HG02642 (cell line): ENCODE data around the gene PPT2.
"Not testable (repeated sequence)": the region's sequence is repeated elsewhere in the genome, so short reads cannot be mapped to it uniquely, and the experiment has no call there.

ENCODE experiments used
- ATAC-seq: cut with Tn5 transposase; IDR thresholded peaks from one replicate; pipeline ENCODE4 v1.9.1; 2021; ENCODE audit warnings: mild to moderate bottlenecking; ENCODE audit not compliant: unreplicated experiment, poor library complexity

PPT2 gene

DNA sequence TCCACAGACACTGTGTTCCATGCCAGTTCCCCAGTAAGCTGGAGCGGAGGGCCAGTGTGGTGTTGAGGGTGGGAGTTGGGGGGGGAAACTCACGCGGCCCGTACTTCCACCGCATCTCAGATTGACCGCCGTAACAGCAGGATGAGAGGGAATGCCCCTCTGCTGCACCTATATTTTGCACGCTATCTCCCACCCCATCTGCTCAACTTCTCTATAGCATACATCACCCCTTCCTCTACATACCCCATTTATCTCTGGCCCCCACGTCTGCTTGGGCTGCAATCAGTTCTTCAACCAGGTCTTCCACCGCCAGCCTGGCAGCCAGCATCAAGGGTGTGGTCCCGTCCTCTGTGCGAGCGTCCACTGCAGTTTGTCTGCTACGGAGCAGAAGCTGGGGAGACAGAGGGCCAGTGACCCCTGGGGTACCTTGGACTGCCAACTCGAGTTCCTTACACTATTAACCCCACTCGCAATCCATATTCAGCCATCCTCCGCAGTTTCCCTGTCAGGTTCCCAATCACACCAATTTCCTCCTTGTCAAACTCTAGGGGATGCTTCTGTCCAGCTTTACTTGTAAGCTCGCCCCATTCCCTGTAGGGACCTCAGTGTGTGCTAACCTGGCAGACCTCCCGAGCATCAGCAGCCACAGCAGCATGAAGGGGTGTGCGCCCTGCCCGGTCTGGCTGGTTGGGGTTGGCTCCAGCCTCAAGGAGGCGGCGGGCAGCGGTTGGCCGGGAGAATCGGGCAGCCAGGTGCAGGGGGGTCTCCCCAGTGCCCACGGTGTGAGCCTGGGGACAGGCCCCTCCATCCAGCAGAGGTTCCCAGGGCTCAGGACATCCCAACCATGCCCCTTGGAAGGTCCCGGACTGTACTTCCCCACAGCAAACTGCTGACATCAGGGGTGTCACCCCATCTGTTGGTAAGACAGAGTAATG, 43.0 kb downstream of the PPT2 start:
- no peak for ATAC-seq

DNA sequence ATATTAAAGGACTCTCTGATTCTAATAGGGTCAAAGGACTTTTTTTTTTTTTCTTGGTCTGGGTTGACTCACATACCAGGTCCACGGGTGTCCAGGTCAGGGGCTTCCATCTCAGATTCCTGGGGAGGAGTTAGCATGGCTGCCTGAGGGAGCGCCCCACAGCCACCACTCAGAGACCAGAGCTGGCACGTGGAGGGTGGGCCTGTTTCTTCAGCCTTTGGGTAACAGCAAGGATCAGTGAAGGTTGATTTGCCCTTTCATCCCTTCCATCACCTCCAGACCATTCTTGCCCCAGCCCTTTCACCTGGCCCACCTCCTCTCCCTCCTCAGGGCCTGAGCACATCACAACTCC, 44.4 kb downstream of the PPT2 start:
- ATAC-seq, result no peak

DNA sequence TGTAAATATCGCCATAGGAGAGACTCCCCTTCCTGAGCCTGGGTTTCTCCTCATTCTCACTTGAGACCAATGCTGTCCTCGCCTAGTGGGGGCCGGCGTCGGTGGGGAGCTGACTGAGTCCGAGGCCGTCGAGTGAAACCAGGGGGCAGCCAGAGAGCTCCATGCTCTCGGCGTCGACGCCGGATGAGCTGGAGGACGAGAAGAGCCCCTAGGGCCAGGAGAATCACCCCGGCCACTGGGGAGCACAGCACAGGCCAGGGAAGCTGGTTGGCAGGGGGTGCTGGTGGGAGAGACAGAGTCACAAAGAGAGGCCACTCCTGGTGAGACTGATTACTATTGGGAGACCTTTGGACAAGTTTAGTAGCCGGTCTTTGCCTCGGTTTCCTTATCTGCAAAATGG, 44.9 kb downstream of the PPT2 start:
- ATAC-seq, result no peak

DNA sequence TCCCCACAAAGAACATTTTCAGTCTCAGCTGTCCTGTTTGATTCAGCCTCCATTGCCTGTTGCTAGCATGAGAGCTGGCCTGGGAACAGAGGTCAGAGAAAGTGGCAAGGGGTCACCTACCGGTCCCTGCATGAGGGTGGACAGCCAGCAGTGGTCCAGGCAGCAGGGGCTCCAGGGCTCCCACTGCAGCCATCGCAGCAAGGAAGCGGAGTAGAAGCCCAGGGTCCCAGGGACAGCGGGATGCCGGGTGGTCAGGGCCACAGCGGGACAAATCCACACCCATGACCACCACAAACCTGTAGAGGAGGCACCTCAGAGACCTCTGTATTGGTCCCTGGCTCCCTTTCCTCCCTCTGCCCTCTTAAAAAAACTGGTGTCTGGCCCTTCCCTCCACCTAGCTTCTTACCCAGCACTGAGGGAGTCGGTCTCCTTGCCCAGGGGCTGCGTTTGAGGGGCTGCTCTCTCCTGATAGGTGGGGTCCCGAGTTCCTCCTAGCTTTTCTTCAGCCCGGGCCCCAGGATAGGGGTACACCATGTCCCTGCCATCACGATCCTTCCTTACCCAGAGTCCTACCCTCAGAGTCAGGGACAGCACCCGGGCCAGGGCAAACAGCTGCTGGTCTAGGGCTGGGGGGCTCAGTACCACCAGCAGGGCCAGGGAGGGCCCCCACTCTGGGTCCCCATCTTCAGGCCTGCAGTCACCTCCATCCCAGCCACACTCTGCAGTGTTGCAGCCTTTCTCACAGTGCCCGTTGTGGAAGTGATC, 47.0 kb downstream of the PPT2 start:
- ATAC-seq, result no peak

DNA sequence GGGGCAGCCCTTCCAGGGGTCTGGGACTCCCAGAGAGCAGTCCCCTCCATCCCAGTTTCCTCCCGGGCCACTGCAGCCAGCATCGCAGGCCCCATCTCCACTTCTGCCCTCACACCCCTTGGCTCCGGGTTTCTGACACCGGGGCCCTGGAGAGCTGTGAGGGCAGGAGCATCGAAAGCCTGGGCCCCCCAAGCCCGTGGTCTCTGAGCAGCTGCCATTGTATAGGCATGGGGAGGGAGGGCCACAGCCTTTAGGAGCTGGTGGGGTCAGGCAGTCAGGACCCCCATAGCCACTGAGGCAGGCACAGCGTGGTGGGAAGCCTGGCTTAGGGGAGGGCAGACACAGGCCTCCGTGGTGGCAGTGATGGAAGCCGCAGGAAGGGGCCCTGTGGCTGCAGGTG, 48.2 kb downstream of the PPT2 start:
- ATAC-seq, result no peak

DNA sequence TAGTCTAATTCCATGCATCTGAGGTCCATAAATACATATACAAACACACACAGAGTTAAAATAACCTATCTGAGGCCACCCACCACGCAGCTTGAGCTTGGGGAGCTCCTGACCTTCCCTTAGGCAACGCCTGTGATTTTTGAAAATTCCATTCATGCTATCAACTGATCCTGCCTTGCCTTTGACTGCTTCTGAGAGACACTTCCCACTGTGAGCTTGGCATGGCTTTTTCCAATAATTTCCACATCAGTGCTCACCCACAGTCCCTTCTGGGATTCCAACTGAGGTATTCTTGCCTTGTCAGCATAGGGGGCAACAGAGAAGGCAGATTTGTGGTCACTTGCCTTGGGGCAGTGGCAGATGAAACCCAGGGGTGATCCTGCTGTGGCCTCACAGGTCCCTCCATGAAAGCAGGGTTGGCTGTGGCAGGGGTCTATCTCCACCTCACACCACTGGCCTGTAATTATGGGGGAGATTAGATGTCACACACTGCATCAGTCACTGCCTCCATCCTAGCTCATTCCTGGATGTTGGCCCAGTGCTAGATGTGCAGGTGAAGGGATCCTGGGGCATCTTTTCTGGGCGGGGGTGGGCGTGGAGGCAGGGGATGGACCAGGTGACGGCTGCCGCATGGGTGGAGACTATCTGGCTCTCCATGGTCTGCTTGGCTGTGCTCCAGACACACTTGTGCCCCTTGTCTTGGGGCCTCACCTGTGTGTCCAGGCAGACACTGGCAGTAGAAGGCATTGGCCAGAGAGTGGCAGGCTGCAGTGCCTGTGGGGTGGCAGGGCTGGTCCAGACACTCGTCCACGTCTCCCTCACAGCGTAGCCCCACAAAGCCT, 49.7 kb downstream of the PPT2 start:
- no peak for ATAC-seq

DNA sequence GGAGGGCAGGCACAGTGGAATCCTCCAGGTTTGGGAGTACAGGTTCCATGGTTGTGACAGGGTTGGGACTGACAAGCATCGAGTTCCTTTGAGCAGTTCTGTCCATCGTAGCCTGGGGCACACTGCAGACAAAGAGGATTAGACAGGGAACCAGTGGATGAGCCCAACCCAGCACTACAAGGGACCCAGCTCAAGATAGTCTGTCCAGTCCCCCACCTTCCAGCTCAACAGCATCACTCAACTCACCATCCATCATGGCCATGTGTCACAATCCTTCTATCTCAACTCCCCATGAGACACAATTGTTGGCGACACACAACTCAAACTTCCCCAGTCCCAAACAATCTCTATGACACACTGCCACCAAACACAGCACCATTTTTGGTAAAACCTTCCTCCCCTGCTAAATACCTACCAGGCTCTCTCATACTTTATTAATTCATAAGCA, 50.4 kb downstream of the PPT2 start:
- no peak for ATAC-seq

DNA sequence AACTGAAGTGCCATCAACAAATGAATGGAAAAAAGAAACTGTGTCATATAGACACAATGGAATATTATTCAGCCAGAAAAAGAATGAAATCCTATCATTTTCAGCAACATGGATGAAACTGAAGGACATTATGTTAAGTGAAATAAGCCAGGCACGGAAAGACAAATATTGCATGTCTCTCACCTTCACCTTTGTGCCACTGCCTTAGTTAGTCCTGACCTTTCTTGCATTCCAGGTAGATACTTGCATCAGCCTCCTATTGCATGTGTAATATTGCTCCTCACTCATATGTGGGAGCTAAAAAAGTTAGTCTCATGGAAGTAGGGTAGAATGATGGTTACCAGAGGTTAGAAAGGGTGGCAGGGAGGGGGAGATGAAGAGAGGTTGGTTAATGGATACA, 55.1 kb downstream of the PPT2 start:
- no peak for ATAC-seq

DNA sequence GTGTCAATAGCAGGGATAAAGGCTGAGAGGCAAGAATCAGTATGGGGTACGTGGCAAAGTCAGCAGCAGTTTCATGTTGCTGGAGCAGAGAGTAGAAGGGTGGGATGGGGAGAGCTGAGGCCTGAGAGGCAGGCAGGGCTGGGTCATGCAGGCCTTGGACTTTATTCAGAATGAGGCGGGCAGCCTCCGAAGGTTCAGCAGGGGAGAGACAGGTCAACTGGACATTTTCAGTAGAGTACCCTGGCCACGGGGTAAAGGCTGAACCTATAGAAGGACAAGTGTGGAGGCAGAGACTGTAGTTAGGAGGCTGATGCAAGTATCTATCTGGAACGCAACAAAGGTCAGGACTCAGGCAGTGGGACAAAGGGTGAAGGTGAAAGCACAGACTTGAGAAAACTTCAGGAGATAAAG, 56.3 kb downstream of the PPT2 start:
- ATAC-seq, result no peak

DNA sequence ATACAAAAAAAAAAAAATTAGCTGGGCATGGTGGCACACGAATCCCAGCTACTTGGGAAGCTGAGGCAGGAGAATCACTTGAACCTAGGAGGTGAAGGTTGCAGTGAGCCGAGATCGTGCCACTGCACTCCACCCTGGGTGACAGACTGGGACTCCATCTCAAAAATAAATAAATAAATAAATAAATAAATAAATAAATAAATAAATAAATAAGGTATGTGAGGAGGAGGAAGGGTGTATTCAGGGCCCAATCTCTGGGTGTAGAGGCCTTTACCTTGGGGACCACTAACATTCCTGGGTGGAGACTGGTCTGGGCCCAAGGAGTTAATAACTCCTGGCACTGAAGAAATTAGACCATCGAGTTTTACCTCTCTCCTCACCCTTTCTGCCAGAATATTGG, 57.5 kb downstream of the PPT2 start:
- ATAC-seq, result not testable (repeated sequence)

DNA sequence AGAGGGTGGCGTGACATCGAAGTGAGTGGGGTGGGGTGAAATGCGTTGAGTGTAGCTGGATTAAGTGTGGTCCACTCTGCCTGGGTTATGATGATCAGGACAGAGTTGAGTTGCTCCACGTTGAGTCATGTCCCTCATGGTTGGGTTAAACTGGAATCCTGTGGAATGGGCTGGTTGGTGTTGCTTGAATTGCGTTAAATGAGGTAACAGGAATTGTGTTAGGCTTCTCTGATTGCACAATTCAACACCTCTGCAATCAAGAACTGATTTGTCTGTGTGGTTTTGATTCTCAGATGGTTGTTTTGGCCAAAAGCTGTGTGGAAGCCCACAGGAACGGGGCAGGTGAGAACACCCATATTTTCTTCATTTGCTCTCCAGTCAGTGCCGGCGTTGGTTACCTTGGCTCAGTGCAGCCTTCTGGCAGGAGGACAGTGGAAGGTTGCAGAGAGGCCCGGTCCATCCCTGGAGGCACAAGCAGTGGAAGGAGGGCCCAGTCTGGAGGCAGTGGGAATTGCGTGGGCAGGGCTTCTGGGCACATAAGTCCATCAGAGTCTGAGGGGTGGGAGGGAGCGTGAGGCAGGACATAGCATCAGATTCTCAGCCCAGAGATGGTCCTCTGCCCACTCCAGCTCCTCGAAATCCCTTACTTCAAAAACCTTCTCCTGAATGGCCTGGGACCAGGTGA, 58.3 kb downstream of the PPT2 start:
- no peak for ATAC-seq
